Effector memory CD8-positive, alpha-beta T cell (primary cell): ENCODE data around the gene FAM89B.
A peak's percentile ranks its signal among the peaks of the same experiment; 100 is the strongest.

ENCODE experiments used
- ATAC-seq: fragments of 150-1000 bp; cut with Tn5 transposase; replicated peaks from 2 replicates; pipeline ENCODE4 v1.10.0; 2021; ENCODE audit warnings: mild to moderate bottlenecking, moderate library complexity
- DNase-seq, 3 experiments: peaks; one replicate each; pipeline ENCODE4 v3.0.0; 2021
- H3K27ac Mint-ChIP-seq, 2 donors: one replicate each; pipeline ENCODE4 v1.8.0; 2022; ENCODE audit warnings: mild to moderate bottlenecking in 2 of 2, mixed read lengths in 2 of 2, moderate library complexity in 2 of 2
- H3K27me3 Mint-ChIP-seq, 2 donors: one replicate each; pipeline ENCODE4 v1.8.0; 2022; ENCODE audit warnings: mixed read lengths in 2 of 2
- H3K36me3 Mint-ChIP-seq: one replicate; pipeline ENCODE4 v1.8.0; 2022; ENCODE audit warnings: mild to moderate bottlenecking, moderate library complexity, mixed read lengths; ENCODE audit not compliant: insufficient read depth
- H3K4me1 Mint-ChIP-seq, 2 donors: one replicate each; pipeline ENCODE4 v1.8.0; 2022; ENCODE audit warnings: low read depth in 2 of 2, mixed read lengths in 2 of 2
- H3K4me3 Mint-ChIP-seq, 2 donors: one replicate each; pipeline ENCODE4 v1.8.0; 2022; ENCODE audit warnings: mild to moderate bottlenecking in 2 of 2, mixed read lengths in 2 of 2, moderate library complexity in 2 of 2
- H3K9me3 Mint-ChIP-seq, 2 donors: one replicate each; pipeline ENCODE4 v1.8.0; 2022; ENCODE audit warnings: mixed read lengths in 2 of 2

Gene FAM89B

GRCh38 chr11:65613091-65613928, 41.0 kb downstream of the FAM89B start:
- H3K4me3 Mint-ChIP-seq = peak overlapping the region; percentile 94 to 96
- ATAC-seq (no peak), DNase-seq (no peak)
- no peaks in the 10 kb centered on the region for H3K27me3 Mint-ChIP-seq
- H3K27ac Mint-ChIP-seq = peak overlapping the region; percentile 95 to 97
- H3K4me1 Mint-ChIP-seq = peaks cover 45 to 49% of the 10 kb centered on the region in 2 donors
- H3K36me3 Mint-ChIP-seq = peaks cover 48% of the 10 kb centered on the region
- no peaks in the 10 kb centered on the region for H3K9me3 Mint-ChIP-seq

GRCh38 chr11:65615229-65615949, 43.1 kb downstream of the FAM89B start, which contains the start of gene PCNX3:
TSS of gene PCNX3 (plus strand) at chr11:65615776. CDS start at chr11:65616312, 536 bp downstream.
- Mint-ChIP-seq H3K4me1 (peaks cover 35 to 42% of the 10 kb centered on the region in 2 donors), H3K36me3 (peaks cover 46% of the 10 kb centered on the region), H3K27me3 (no peaks in the 10 kb centered on the region), H3K4me3 (peak within 1 kb of the TSS; percentile 94 to 96), H3K27ac (peak within 1 kb of the TSS; percentile 95 to 97), H3K9me3 (no peaks in the 10 kb centered on the region)
- ATAC-seq (peak; percentile 83), DNase-seq (peak; percentile 99 to 100 (median 100))

DNA sequence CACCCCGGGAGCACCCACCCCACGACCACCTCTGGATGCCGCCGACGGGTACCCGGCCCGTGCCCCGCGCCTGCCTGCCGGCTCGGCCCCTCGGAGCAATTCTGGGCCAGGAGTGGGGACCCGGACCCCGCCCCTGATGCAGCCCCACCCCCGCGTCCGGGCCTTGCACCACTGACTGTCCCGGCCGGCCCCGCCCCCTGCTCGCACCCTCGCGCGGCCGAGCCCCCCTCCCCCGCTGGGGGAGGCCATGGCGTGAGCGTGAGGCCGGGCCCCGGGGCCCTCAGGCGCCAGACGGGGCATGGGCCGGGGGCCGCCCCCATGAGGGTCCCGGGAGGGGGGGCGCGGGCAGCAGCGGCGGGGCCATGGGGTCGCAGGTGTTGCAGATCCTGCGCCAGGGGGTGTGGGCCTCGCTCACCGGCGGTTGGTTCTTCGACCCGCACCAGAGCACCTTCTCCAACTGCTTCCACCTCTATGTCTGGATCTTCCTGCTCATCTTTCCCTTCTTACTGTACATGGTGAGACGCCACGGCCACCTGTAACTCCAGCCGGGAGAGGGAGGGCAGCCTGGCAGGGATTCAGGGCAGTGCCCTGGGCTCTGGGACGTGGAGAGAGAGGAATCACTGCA, 43.7 kb downstream of the FAM89B start:
- Mint-ChIP-seq H3K9me3 (no peaks in the 10 kb centered on the region), H3K4me3 (peak overlapping the region; percentile 94 to 96), H3K36me3 (peaks cover 48% of the 10 kb centered on the region), H3K4me1 (peaks cover 28 to 35% of the 10 kb centered on the region in 2 donors), H3K27ac (peak overlapping the region; percentile 93 to 97), H3K27me3 (no peaks in the 10 kb centered on the region)
- peak in 1 of 3 experiments; percentile 26 for DNase-seq
- ATAC-seq = no peak

- Mint-ChIP-seq H3K36me3 (peaks cover 53% of the 10 kb centered on the region), H3K27me3 (no peaks in the 10 kb centered on the region), H3K4me3 (peak overlapping the region; percentile 88 to 96), H3K27ac (peak overlapping the region; percentile 93 to 97), H3K9me3 (no peaks in the 10 kb centered on the region), H3K4me1 (peaks cover 25 to 33% of the 10 kb centered on the region in 2 donors)
- DNase-seq (no peak), ATAC-seq (no peak)
Measured at GRCh38 chr11:65616575-65617001, 44.2 kb downstream of the FAM89B start.

GRCh38 chr11:65617136-65617850, 45.0 kb downstream of the FAM89B start:
- H3K27ac Mint-ChIP-seq = peak overlapping the region; percentile 93 to 97
- H3K4me1 Mint-ChIP-seq = peaks cover 25 to 28% of the 10 kb centered on the region in 2 donors
- H3K4me3 Mint-ChIP-seq = peak overlapping the region; percentile 88 to 96
- DNase-seq (no peak), ATAC-seq (no peak)
- H3K36me3 Mint-ChIP-seq = peaks cover 59% of the 10 kb centered on the region
- no peaks in the 10 kb centered on the region for H3K27me3 Mint-ChIP-seq
- H3K9me3 Mint-ChIP-seq = no peaks in the 10 kb centered on the region

DNA sequence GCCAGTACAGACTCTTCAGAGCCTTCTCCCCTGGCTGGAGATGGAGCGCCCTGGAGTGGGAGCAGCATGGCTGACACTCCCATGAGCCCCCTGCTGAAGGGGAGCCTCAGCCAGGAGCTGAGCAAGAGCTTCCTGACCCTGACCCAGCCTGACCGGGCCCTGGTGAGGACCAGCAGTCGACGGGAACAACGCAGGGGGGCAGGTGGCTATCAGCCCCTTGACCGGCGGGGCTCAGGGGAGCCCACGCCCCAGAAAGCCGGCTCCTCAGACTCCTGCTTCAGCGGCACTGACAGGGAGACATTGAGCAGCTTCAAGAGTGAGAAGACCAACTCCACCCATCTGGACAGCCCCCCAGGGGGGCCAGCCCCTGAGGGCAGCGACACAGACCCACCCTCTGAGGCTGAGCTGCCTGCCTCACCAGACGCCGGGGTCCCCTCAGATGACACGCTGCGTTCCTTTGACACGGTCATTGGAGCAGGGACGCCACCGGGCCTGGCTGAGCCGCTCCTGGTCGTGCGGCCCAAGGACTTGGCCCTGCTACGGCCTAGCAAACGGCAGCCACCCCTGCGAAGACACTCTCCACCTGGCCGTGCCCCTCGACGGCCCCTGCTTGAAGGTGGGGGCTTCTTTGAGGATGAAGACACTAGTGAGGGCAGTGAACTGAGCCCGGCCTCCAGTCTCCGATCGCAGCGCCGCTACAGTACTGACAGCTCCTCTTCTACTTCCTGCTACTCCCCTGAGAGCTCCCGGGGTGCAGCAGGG, 45.8 kb downstream of the FAM89B start:
- DNase-seq (no peak), ATAC-seq (no peak)
- Mint-ChIP-seq H3K36me3 (peaks cover 58% of the 10 kb centered on the region), H3K4me3 (no peak overlapping the region), H3K9me3 (no peaks in the 10 kb centered on the region), H3K27me3 (no peaks in the 10 kb centered on the region), H3K27ac (peak overlapping the region in 1 of 2 donors; percentile 23), H3K4me1 (peaks cover 22 to 23% of the 10 kb centered on the region in 2 donors)

- Mint-ChIP-seq H3K27me3 (no peaks in the 10 kb centered on the region), H3K36me3 (peaks cover 58% of the 10 kb centered on the region), H3K4me1 (peaks cover 20 to 21% of the 10 kb centered on the region in 2 donors), H3K9me3 (no peaks in the 10 kb centered on the region), H3K27ac (peak overlapping the region in 1 of 2 donors; percentile 23), H3K4me3 (no peak overlapping the region)
- ATAC-seq = no peak
- DNase-seq = no peak
Measured at GRCh38 chr11:65618763-65619162, 46.4 kb downstream of the FAM89B start.

GRCh38 chr11:65619281-65619928, 47.1 kb downstream of the FAM89B start:
- peaks cover 17 to 23% of the 10 kb centered on the region in 2 donors for H3K4me1 Mint-ChIP-seq
- no peak for ATAC-seq
- H3K9me3 Mint-ChIP-seq = no peaks in the 10 kb centered on the region
- no peaks in the 10 kb centered on the region for H3K27me3 Mint-ChIP-seq
- DNase-seq = no peak
- peaks cover 58% of the 10 kb centered on the region for H3K36me3 Mint-ChIP-seq
- no peak overlapping the region for H3K4me3 Mint-ChIP-seq
- no peak overlapping the region for H3K27ac Mint-ChIP-seq

DNA sequence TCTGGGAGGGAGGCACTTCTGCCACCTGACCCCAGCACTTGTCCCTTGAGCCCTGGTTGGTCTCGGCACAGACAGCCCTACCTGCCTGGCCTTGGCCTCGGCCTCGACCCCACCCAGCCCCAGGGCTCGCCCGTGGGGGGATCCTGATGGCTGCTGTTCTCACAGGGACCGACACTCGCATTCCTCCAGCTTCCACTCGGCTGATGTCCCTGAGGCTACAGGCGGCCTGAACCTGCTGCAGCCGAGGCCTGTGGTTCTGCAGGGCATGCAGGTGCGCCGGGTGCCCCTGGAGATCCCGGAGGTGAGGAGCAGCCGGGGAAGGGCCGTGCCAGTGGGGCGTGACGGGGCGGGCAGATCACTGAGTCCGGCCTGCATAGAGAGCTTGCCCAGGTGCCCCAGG, 48.3 kb downstream of the FAM89B start:
- peaks cover 13 to 25% of the 10 kb centered on the region in 2 donors for H3K4me1 Mint-ChIP-seq
- H3K4me3 Mint-ChIP-seq = no peak overlapping the region
- no peak for DNase-seq
- H3K9me3 Mint-ChIP-seq = no peaks in the 10 kb centered on the region
- H3K36me3 Mint-ChIP-seq = peaks cover 52% of the 10 kb centered on the region
- no peak overlapping the region for H3K27ac Mint-ChIP-seq
- no peaks in the 10 kb centered on the region for H3K27me3 Mint-ChIP-seq
- no peak for ATAC-seq

DNA sequence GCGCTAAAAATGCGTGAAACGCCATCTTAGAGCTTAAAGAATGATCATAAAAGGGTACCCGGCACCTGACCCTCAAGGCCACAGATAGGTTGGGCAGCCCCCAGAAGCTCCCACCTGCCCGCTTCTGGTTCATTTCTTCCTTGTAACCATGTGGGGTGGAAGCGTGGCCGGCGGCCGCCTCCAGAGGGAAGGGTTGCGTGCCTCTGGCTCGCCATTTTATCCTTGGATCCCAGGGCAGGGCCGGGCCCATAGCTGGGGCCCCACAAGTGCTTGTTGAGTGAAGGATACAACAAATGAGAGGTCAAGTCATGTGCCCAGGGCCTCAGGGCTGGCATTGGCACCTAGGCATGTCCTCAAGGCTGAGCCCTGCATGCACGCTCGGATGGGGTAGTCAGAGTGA, 49.1 kb downstream of the FAM89B start:
- no peak for ATAC-seq
- H3K27ac Mint-ChIP-seq = peak overlapping the region in 1 of 2 donors; percentile 87
- no peaks in the 10 kb centered on the region for H3K9me3 Mint-ChIP-seq
- no peak for DNase-seq
- no peaks in the 10 kb centered on the region for H3K27me3 Mint-ChIP-seq
- H3K4me1 Mint-ChIP-seq = peaks cover 15 to 29% of the 10 kb centered on the region in 2 donors
- H3K36me3 Mint-ChIP-seq = peaks cover 54% of the 10 kb centered on the region
- H3K4me3 Mint-ChIP-seq = no peak overlapping the region

- DNase-seq (no peak), ATAC-seq (no peak)
- peaks cover 10 to 25% of the 10 kb centered on the region in 2 donors for H3K4me1 Mint-ChIP-seq
- no peaks in the 10 kb centered on the region for H3K9me3 Mint-ChIP-seq
- H3K36me3 Mint-ChIP-seq = peaks cover 57% of the 10 kb centered on the region
- no peaks in the 10 kb centered on the region for H3K27me3 Mint-ChIP-seq
- H3K27ac Mint-ChIP-seq = peak overlapping the region in 1 of 2 donors; percentile 87
- H3K4me3 Mint-ChIP-seq = no peak overlapping the region
Measured at GRCh38 chr11:65622011-65622410, 49.7 kb downstream of the FAM89B start.

DNA sequence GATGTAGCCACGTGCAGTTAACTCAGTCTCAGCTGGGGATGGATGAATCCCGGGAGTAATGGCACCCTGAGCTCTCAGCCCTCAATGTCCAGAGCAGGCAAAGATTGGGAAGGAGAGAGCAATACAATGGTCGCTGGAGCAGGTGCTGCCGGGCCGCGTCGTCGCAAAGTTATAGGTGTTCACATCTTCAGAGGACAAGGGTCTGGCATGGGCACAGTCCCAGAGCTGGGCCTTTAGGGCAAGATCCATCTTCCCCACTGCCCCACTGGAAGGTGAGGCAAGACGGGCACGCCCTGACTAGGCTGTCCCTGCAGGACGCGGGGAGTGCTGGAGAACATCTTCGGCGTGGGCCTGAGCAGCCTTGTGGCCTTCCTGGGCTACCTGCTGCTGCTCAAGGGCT, 50.8 kb downstream of the FAM89B start:
- H3K27me3 Mint-ChIP-seq = no peaks in the 10 kb centered on the region
- H3K4me3 Mint-ChIP-seq = no peak overlapping the region
- no peak for ATAC-seq
- peaks cover 62% of the 10 kb centered on the region for H3K36me3 Mint-ChIP-seq
- peaks cover 10 to 27% of the 10 kb centered on the region in 2 donors for H3K4me1 Mint-ChIP-seq
- DNase-seq = no peak
- no peak overlapping the region for H3K27ac Mint-ChIP-seq
- no peaks in the 10 kb centered on the region for H3K9me3 Mint-ChIP-seq
